Neural cell (in vitro differentiated cells): Measurements from ENCODE around the gene ZDHHC7. TPM values are rescaled to one million over a fixed set of nuclear protein-coding genes. Genes with fewer than 3 reads are reported as not detected.

Experiments used
- H2AFZ ChIP-seq: fragments of 200-600, 300-800 bp; sonication (generic), shearing (Covaris generic); 2 replicates; pipeline ENCODE4 v1.6.0; 2014; ENCODE audit warnings: low read depth, mild to moderate bottlenecking, antibody characterized with exemption, low read length, moderate library complexity
- H3F3A ChIP-seq: fragments of 200-600 bp; shearing (Covaris generic); 2 replicates; pipeline ENCODE4 v1.6.1; 2016; ENCODE audit warnings: mild to moderate bottlenecking, moderate library complexity, mixed read lengths, antibody characterized with exemption, low read length; ENCODE audit not compliant: insufficient read depth, poor library complexity, severe bottlenecking
- H3K27ac ChIP-seq: fragments of 200-600, 300-800 bp; sonication (generic), shearing (Covaris generic); 2 replicates; pipeline ENCODE4 v1.5.1; 2014; ENCODE audit warnings: mild to moderate bottlenecking, low read length, moderate library complexity
- H3K27me3 ChIP-seq: fragments of 300-800, 200-600 bp; sonication (generic), shearing (Covaris generic); 2 replicates; pipeline ENCODE4 v1.6.0; 2014; ENCODE audit warnings: mild to moderate bottlenecking, low read depth, low read length, moderate library complexity; ENCODE audit not compliant: insufficient read depth
- H3K36me3 ChIP-seq: fragments of 300-800, 200-600 bp; sonication (generic), shearing (Covaris generic); 2 replicates; pipeline ENCODE4 v1.5.1; 2014; ENCODE audit warnings: mild to moderate bottlenecking, antibody characterized with exemption, low read length, moderate library complexity; ENCODE audit not compliant: insufficient read depth
- H3K4me2 ChIP-seq: fragments of 300-800, 200-600 bp; sonication (generic), shearing (Covaris generic); 2 replicates; pipeline ENCODE4 v1.6.0; 2014; ENCODE audit warnings: mild to moderate bottlenecking, low read length
- H3K4me3 ChIP-seq: fragments of 300-800, 200-600 bp; sonication (generic), shearing (Covaris generic); 2 replicates; pipeline ENCODE4 v1.5.1; 2014; ENCODE audit warnings: mild to moderate bottlenecking, low read length, moderate library complexity
- H3K79me2 ChIP-seq: fragments of 200-600 bp; shearing (Covaris generic); replicated peaks from 2 replicates; pipeline ENCODE4 v1.6.0; 2014; ENCODE audit warnings: mild to moderate bottlenecking, low read length, moderate library complexity; ENCODE audit not compliant: insufficient read depth
- H3K9ac ChIP-seq: fragments of 300-800, 200-600 bp; sonication (generic), shearing (Covaris generic); 2 replicates; pipeline ENCODE4 v1.6.1; 2016; ENCODE audit warnings: mild to moderate bottlenecking, low read length, mixed read lengths
- H3K9me2 ChIP-seq: fragments of 200-600 bp; shearing (Covaris generic); 2 replicates; pipeline ENCODE4 v1.6.1; 2016; ENCODE audit warnings: mild to moderate bottlenecking, low read length, mixed read lengths; ENCODE audit not compliant: insufficient read depth
- H3K9me3 ChIP-seq: fragments of 200-600, 300-800 bp; sonication (generic), shearing (Covaris generic); 2 replicates; pipeline ENCODE4 v1.6.1; 2016; ENCODE audit warnings: mild to moderate bottlenecking, mixed run types, low read length, moderate library complexity, mixed read lengths
- H4K20me1 ChIP-seq: fragments of 200-600 bp; shearing (Covaris generic); 2 replicates; pipeline ENCODE4 v1.6.1; 2016; ENCODE audit warnings: mild to moderate bottlenecking, mixed run types; ENCODE audit not compliant: insufficient read depth
- EP300 ChIP-seq: fragments of 450-650 bp; conservative IDR thresholded peaks from 2 replicates; pipeline ENCODE4 v1.6.1; 2014; ENCODE audit warnings: antibody characterized with exemption, mild to moderate bottlenecking, moderate library complexity; ENCODE audit not compliant: poor library complexity, severe bottlenecking
- EZH2 ChIP-seq: fragments of 200-600, 300-800 bp; shearing (Covaris generic), sonication (generic); IDR thresholded peaks from 2 replicates; pipeline ENCODE4 v1.6.1; 2014; ENCODE audit warnings: antibody characterized with exemption, low read length, borderline replicate concordance, mild to moderate bottlenecking; ENCODE audit not compliant: insufficient read depth, poor library complexity, severe bottlenecking
- MXI1 ChIP-seq: fragments of 450-650 bp; conservative IDR thresholded peaks from 2 replicates; pipeline ENCODE4 v1.6.1; 2014; ENCODE audit warnings: antibody characterized with exemption, mild to moderate bottlenecking; ENCODE audit not compliant: poor library complexity, severe bottlenecking
- POLR2AphosphoS5 ChIP-seq: IDR thresholded peaks from 2 replicates; pipeline ENCODE4 v1.6.1; 2012
- RAD21 ChIP-seq: fragments of 450-650 bp; conservative IDR thresholded peaks from 2 replicates; pipeline ENCODE4 v1.6.1; 2014; ENCODE audit warnings: antibody characterized with exemption, mild to moderate bottlenecking, moderate library complexity
- SMC3 ChIP-seq: fragments of 450-650 bp; conservative IDR thresholded peaks from 2 replicates; pipeline ENCODE4 v1.6.1; 2014; ENCODE audit warnings: antibody characterized with exemption, mild to moderate bottlenecking, moderate library complexity; ENCODE audit not compliant: poor library complexity
- TAF1 ChIP-seq: IDR thresholded peaks from 2 replicates; pipeline ENCODE4 v1.6.1; 2012; ENCODE audit warnings: low read depth
- polyA plus RNA-seq: library from polyadenylated mRNA; depleted of rRNA; stranded (reverse); fragments of >200 nt; gene quantifications from 2 replicates; pipeline ENCODE4 v1.2.3, GENCODE V29; 2014
- TF ChIP-seq, protein P1 (sequence below): fragments of 450-650 bp; IDR thresholded peaks from 2 replicates; pipeline ENCODE4 v1.5.1; 2014; ENCODE audit warnings: antibody characterized with exemption, mild to moderate bottlenecking, moderate library complexity; ENCODE audit not compliant: poor library complexity, severe bottlenecking
- TF ChIP-seq, protein P2 (sequence below): IDR thresholded peaks from 2 replicates; pipeline ENCODE4 v1.6.1; 2012; ENCODE audit warnings: borderline replicate concordance

The ZDHHC7 gene
- polyA plus RNA-seq, 1 donor from 2014 or later = 33.8 TPM

DNA sequence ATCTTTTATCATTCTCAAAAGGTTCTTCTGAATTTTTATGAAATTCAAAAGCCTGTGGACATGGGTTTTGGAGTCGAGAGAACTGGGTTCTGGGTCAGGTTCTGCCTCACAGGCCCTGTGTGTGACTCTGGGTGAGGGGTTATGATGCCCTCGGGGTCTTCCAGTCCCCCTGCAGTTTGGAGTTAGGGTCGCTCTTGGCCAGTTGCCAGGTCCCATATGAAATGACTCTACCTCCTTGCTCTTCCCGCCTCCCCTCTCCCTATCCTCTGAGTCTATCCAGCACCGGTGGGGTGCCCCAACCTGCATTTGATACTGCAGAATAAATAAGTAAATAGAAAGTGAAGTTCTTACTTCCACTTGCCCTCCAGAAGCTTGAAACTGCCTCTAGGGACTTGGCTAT lies 54.1 kb downstream of the ZDHHC7 start:
- H2AFZ ChIP-seq = no peak overlapping the region
- H3K4me3 ChIP-seq = no peak overlapping the region
- no peaks in the 10 kb centered on the region for H3K27me3 ChIP-seq
- no peaks in the 10 kb centered on the region for H3K9me3 ChIP-seq
- H3K9ac ChIP-seq = no peak overlapping the region
- H3F3A ChIP-seq = no peaks in the 10 kb centered on the region
- TF ChIP-seq TAF1 (no peak), RAD21 (no peak), POLR2AphosphoS5 (no peak), SMC3 (no peak), EP300 (no peak), EZH2 (no peak), MXI1 (no peak)
- TF ChIP-seq, protein P1, sequence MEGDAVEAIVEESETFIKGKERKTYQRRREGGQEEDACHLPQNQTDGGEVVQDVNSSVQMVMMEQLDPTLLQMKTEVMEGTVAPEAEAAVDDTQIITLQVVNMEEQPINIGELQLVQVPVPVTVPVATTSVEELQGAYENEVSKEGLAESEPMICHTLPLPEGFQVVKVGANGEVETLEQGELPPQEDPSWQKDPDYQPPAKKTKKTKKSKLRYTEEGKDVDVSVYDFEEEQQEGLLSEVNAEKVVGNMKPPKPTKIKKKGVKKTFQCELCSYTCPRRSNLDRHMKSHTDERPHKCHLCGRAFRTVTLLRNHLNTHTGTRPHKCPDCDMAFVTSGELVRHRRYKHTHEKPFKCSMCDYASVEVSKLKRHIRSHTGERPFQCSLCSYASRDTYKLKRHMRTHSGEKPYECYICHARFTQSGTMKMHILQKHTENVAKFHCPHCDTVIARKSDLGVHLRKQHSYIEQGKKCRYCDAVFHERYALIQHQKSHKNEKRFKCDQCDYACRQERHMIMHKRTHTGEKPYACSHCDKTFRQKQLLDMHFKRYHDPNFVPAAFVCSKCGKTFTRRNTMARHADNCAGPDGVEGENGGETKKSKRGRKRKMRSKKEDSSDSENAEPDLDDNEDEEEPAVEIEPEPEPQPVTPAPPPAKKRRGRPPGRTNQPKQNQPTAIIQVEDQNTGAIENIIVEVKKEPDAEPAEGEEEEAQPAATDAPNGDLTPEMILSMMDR = no peak
- TF ChIP-seq, protein P2, sequence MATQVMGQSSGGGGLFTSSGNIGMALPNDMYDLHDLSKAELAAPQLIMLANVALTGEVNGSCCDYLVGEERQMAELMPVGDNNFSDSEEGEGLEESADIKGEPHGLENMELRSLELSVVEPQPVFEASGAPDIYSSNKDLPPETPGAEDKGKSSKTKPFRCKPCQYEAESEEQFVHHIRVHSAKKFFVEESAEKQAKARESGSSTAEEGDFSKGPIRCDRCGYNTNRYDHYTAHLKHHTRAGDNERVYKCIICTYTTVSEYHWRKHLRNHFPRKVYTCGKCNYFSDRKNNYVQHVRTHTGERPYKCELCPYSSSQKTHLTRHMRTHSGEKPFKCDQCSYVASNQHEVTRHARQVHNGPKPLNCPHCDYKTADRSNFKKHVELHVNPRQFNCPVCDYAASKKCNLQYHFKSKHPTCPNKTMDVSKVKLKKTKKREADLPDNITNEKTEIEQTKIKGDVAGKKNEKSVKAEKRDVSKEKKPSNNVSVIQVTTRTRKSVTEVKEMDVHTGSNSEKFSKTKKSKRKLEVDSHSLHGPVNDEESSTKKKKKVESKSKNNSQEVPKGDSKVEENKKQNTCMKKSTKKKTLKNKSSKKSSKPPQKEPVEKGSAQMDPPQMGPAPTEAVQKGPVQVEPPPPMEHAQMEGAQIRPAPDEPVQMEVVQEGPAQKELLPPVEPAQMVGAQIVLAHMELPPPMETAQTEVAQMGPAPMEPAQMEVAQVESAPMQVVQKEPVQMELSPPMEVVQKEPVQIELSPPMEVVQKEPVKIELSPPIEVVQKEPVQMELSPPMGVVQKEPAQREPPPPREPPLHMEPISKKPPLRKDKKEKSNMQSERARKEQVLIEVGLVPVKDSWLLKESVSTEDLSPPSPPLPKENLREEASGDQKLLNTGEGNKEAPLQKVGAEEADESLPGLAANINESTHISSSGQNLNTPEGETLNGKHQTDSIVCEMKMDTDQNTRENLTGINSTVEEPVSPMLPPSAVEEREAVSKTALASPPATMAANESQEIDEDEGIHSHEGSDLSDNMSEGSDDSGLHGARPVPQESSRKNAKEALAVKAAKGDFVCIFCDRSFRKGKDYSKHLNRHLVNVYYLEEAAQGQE = no peak
- H3K4me2 ChIP-seq = no peak overlapping the region
- H4K20me1 ChIP-seq = no peaks in the 10 kb centered on the region
- no peaks in the 10 kb centered on the region for H3K79me2 ChIP-seq
- H3K9me2 ChIP-seq = no peaks in the 10 kb centered on the region
- no peak overlapping the region for H3K27ac ChIP-seq
- no peaks in the 10 kb centered on the region for H3K36me3 ChIP-seq

DNA sequence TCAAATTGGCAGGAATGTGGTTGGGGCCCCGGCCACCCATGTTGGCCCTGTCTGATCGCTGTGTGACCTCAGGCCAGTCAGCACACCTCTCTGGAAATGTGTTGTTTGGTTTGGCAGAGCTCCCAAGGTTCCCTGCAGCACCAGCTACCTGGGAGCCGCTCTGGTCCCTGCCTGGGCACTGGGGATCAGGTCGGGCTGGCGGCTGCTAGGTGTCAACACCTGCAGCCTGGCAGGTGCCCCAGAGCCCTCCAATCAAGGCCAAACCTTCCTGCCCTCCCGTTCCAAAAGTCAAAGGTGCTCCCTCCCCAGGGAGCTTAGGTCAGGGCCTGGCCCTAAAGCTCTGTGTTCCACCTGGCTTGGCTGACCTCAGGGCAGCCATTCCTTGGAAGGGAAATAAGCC lies 55.9 kb downstream of the ZDHHC7 start:
- Histone ChIP-seq H3F3A (no peaks in the 10 kb centered on the region), H2AFZ (no peak overlapping the region), H3K79me2 (no peaks in the 10 kb centered on the region), H3K9me3 (no peaks in the 10 kb centered on the region), H3K27me3 (no peaks in the 10 kb centered on the region), H4K20me1 (no peaks in the 10 kb centered on the region), H3K9ac (no peak overlapping the region), H3K9me2 (no peaks in the 10 kb centered on the region), H3K4me3 (no peak overlapping the region), H3K4me2 (no peak overlapping the region), H3K36me3 (no peaks in the 10 kb centered on the region), H3K27ac (no peak overlapping the region)
- TF ChIP-seq, protein P2 = no peak
- TF ChIP-seq, protein P1 = no peak
- TF ChIP-seq RAD21 (no peak), MXI1 (no peak)
